Caco-2 (cell line): Measurements from ENCODE around the gene PRPSAP2. TPM values are rescaled to one million over a fixed set of nuclear protein-coding genes. Genes with fewer than 3 reads are reported as not detected.
"Not testable (repeated sequence)": the region's sequence is repeated elsewhere in the genome, so short reads cannot be mapped to it uniquely, and the experiment has no call there.

Experiments
- BruUV-seq: library from RNA; stranded (reverse); fragments of 400-500 nt; replicated peaks from 2 replicates; lab custom pipeline; 2021; lab: Mats Ljungman, UMichigan
- CTCF ChIA-PET: fragments of 300-600 bp; sonication (Branson Sonifier 250); formaldehyde crosslinking; loops from one replicate; lab custom pipeline; 2022; ENCODE audit warnings: antibody characterized with exemption; lab: Charles Lee
- POLR2A ChIA-PET: fragments of 300-600 bp; sonication (Branson Sonifier 250); formaldehyde crosslinking; loops from one replicate; lab custom pipeline; 2022; ENCODE audit warnings: antibody characterized with exemption; lab: Charles Lee
- DNase-seq, 2 experiments: peaks; one replicate each; pipeline versions ENCODE4 v3.0.0 to v3.0.0-alpha.2; 2020 to 2022
- H3K27me3 ChIP-seq: replicated peaks from 2 replicates; pipeline ENCODE4 v1.6.0; 2011; ENCODE audit warnings: low read length; ENCODE audit not compliant: control insufficient read depth, insufficient read depth
- H3K36me3 ChIP-seq: 2 replicates; pipeline ENCODE4 v1.5.1; 2011; ENCODE audit warnings: low read length; ENCODE audit not compliant: control insufficient read depth, insufficient read depth
- H3K4me1 ChIP-seq: fragments of 250-450 bp; sonication (Bioruptor Pico); 2 replicates; pipeline ENCODE4 v1.5.1; 2020; ENCODE audit warnings: mild to moderate bottlenecking
- H3K4me3 ChIP-seq: 2 replicates; pipeline ENCODE4 v1.5.1; 2011; ENCODE audit warnings: low read depth, mild to moderate bottlenecking, control low read depth, low read length
- H3K9me3 ChIP-seq: fragments of 250-450 bp; sonication (Bioruptor Pico); 2 replicates; pipeline ENCODE4 v1.5.1; 2020; ENCODE audit warnings: mild to moderate bottlenecking, moderate library complexity
- H3K27ac Mint-ChIP-seq: one replicate; pipeline ENCODE4 v1.8.0; 2022; ENCODE audit warnings: mixed read lengths; ENCODE audit not compliant: unreplicated experiment
- H3K27me3 Mint-ChIP-seq: one replicate; pipeline ENCODE4 v1.8.0; 2022; ENCODE audit warnings: mixed read lengths; ENCODE audit not compliant: insufficient read depth, unreplicated experiment
- H3K36me3 Mint-ChIP-seq: one replicate; pipeline ENCODE4 v1.8.0; 2022; ENCODE audit warnings: mild to moderate bottlenecking, mixed read lengths; ENCODE audit not compliant: insufficient read depth, unreplicated experiment
- H3K4me1 Mint-ChIP-seq: one replicate; pipeline ENCODE4 v1.8.0; 2022; ENCODE audit warnings: low read depth, mixed read lengths; ENCODE audit not compliant: unreplicated experiment
- H3K4me3 Mint-ChIP-seq: one replicate; pipeline ENCODE4 v1.8.0; 2022; ENCODE audit warnings: mild to moderate bottlenecking, moderate library complexity, mixed read lengths; ENCODE audit not compliant: unreplicated experiment
- H3K9me3 Mint-ChIP-seq: one replicate; pipeline ENCODE4 v1.8.0; 2022; ENCODE audit warnings: mixed read lengths; ENCODE audit not compliant: unreplicated experiment
- intact Hi-C: fragments of 100-400 bp; cut with micrococcal nuclease; formaldehyde crosslinking; loops from one replicate; pipeline ENCODE4 v1.10.0; 2022; ENCODE audit not compliant: unreplicated experiment
- total RNA-seq: library from RNA; stranded (reverse); gene quantifications from 2 replicates; pipeline ENCODE4 v1.2.3, GENCODE V29; 2022
- TF ChIP-seq, protein P1 (sequence below), 2 experiments: fragments of 200-600 bp in 1 of 2; IDR thresholded peaks; 1 replicate in 1 of 2; 2 replicates in 1 of 2; pipeline versions ENCODE4 v1.5.1 to v1.8.0; 2011 to 2022; ENCODE audit warnings: antibody characterized with exemption in 1 of 2, control low read depth in 1 of 2, inconsistent platforms in 1 of 2, low read depth in 1 of 2, low read length in 1 of 2, mild to moderate bottlenecking in 1 of 2, moderate library complexity in 1 of 2; ENCODE audit not compliant: insufficient read depth in 1 of 2, severe bottlenecking in 1 of 2, unreplicated experiment in 1 of 2

Gene PRPSAP2
- total RNA-seq, 1 experiment from 2014 or later = 49.0 TPM

- H3K9me3 Mint-ChIP-seq, H3K4me3 ChIP-seq, H3K27me3 Mint-ChIP-seq, H3K27ac Mint-ChIP-seq, BruUV-seq, DNase-seq, H3K4me1 Mint-ChIP-seq, H3K4me3 Mint-ChIP-seq, H3K4me1 ChIP-seq, intact Hi-C loops, H3K27me3 ChIP-seq, H3K36me3 Mint-ChIP-seq, CTCF ChIA-PET, H3K9me3 ChIP-seq, H3K36me3 ChIP-seq, POLR2A ChIA-PET: not testable (repeated sequence)
Measured at GRCh38 chr17:18827613-18828012, 30.3 kb upstream of the PRPSAP2 start.

GRCh38 chr17:18848501-18848900 is 9.4 kb upstream of the PRPSAP2 start:
- H3K36me3 Mint-ChIP-seq = no peaks in the 10 kb centered on the region
- no peaks in the 10 kb centered on the region for H3K9me3 Mint-ChIP-seq
- no peaks in the 10 kb centered on the region for H3K4me1 Mint-ChIP-seq
- BruUV-seq = no TSS peak
- no peaks in the 10 kb centered on the region for H3K36me3 ChIP-seq
- no peaks in the 10 kb centered on the region for H3K4me1 ChIP-seq
- no peaks in the 10 kb centered on the region for H3K27me3 ChIP-seq
- POLR2A ChIA-PET = no interaction called here
- TF ChIP-seq, protein P1, sequence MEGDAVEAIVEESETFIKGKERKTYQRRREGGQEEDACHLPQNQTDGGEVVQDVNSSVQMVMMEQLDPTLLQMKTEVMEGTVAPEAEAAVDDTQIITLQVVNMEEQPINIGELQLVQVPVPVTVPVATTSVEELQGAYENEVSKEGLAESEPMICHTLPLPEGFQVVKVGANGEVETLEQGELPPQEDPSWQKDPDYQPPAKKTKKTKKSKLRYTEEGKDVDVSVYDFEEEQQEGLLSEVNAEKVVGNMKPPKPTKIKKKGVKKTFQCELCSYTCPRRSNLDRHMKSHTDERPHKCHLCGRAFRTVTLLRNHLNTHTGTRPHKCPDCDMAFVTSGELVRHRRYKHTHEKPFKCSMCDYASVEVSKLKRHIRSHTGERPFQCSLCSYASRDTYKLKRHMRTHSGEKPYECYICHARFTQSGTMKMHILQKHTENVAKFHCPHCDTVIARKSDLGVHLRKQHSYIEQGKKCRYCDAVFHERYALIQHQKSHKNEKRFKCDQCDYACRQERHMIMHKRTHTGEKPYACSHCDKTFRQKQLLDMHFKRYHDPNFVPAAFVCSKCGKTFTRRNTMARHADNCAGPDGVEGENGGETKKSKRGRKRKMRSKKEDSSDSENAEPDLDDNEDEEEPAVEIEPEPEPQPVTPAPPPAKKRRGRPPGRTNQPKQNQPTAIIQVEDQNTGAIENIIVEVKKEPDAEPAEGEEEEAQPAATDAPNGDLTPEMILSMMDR (IDR thresholded peaks at IDR 0.05; ENCODE audit: insufficient read depth in 1 of 2, low read depth in 1 of 2, low read length in 1 of 2, severe bottlenecking in 1 of 2, unreplicated experiment in 1 of 2) = no peak
- DNase-seq = no peak
- no peak overlapping the region for H3K4me3 ChIP-seq
- H3K27me3 Mint-ChIP-seq = peaks cover 3% of the 10 kb centered on the region
- intact Hi-C loops = no loop called here
- H3K9me3 ChIP-seq = no peaks in the 10 kb centered on the region
- no peak overlapping the region for H3K4me3 Mint-ChIP-seq
- CTCF ChIA-PET = no interaction called here
- H3K27ac Mint-ChIP-seq = no peak overlapping the region

- no TSS peak for BruUV-seq
- intact Hi-C loops = no loop called here
- Mint-ChIP-seq H3K9me3 (no peaks in the 10 kb centered on the region), H3K4me3 (no peak overlapping the region), H3K36me3 (peaks cover under 1% of the 10 kb centered on the region), H3K4me1 (peaks cover 3% of the 10 kb centered on the region), H3K27ac (no peak overlapping the region), H3K27me3 (no peaks in the 10 kb centered on the region)
- H3K27me3 ChIP-seq = no peaks in the 10 kb centered on the region
- POLR2A ChIA-PET = no interaction called here
- H3K9me3 ChIP-seq = no peaks in the 10 kb centered on the region
- DNase-seq = no peak
- H3K4me3 ChIP-seq = no peak overlapping the region
- no peaks in the 10 kb centered on the region for H3K4me1 ChIP-seq
- CTCF ChIA-PET = no interaction called here
- no peaks in the 10 kb centered on the region for H3K36me3 ChIP-seq
- TF ChIP-seq, protein P1 (IDR thresholded peaks at IDR 0.05; ENCODE audit: insufficient read depth in 1 of 2, low read depth in 1 of 2, low read length in 1 of 2, severe bottlenecking in 1 of 2, unreplicated experiment in 1 of 2) = no peak
Measured at GRCh38 chr17:18850679-18851078, 7.3 kb upstream of the PRPSAP2 start.

DNA sequence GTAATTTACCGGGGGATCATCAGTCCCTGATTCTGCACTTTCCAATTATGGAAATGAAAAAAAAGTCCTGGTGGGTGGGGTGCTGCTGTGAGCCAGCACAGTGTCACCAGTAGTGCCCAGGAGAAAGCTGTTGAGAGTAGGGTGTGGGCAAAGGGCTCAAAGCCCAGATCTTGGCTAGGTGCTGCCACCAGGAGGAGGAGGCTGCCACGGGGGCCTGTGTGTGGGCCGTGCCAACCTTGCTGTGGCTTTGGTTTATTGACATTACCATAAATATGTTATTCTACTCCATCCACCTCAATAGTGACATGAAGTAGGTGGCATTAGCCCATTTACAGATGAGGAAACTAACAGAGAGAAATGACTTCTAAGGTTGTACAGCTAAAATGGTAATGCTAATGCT is 6.7 kb upstream of the PRPSAP2 start:
- no peaks in the 10 kb centered on the region for H3K27me3 ChIP-seq
- no TSS peak for BruUV-seq
- Mint-ChIP-seq H3K4me1 (peaks cover 9% of the 10 kb centered on the region), H3K4me3 (no peak overlapping the region), H3K9me3 (no peaks in the 10 kb centered on the region), H3K27ac (no peak overlapping the region), H3K27me3 (no peaks in the 10 kb centered on the region), H3K36me3 (peaks cover 6% of the 10 kb centered on the region)
- POLR2A ChIA-PET = no interaction called here
- H3K4me1 ChIP-seq = no peaks in the 10 kb centered on the region
- H3K36me3 ChIP-seq = no peaks in the 10 kb centered on the region
- intact Hi-C loops = no loop called here
- no peaks in the 10 kb centered on the region for H3K9me3 ChIP-seq
- no peak overlapping the region for H3K4me3 ChIP-seq
- CTCF ChIA-PET = no interaction called here
- TF ChIP-seq, protein P1 (IDR thresholded peaks at IDR 0.05; ENCODE audit: insufficient read depth in 1 of 2, low read depth in 1 of 2, low read length in 1 of 2, severe bottlenecking in 1 of 2, unreplicated experiment in 1 of 2) = no peak
- DNase-seq = no peak
